Tibial artery (tissue), 4 donors: ENCODE measurements around the gene AP5M1.

Source experiments
- DNase-seq, 2 donors: peaks; one replicate each; pipeline ENCODE4 v3.0.0-alpha.2; 2019
- H3K27ac ChIP-seq, 2 donors: fragments of 200-600 bp; sonication (generic) in 1 of 2; 1 replicate in 1 of 2; 2 replicates in 1 of 2; pipeline ENCODE4 v1.5.1; 2018 to 2019; ENCODE audit warnings: mild to moderate bottlenecking in 1 of 2
- H3K27me3 ChIP-seq, 2 donors: fragments of 200-600 bp; sonication (generic) in 1 of 2; one replicate each; pipeline versions ENCODE4 v1.5.1 to v1.6.0; 2016 to 2019
- H3K36me3 ChIP-seq, 3 donors: fragments of 200-600 bp; sonication (generic) in 2 of 3; one replicate each; pipeline ENCODE4 v1.5.1; 2016 to 2019; ENCODE audit warnings: mild to moderate bottlenecking in 2 of 3
- H3K4me1 ChIP-seq, 4 donors: fragments of 200-600 bp; sonication (generic) in 2 of 4; 1 replicate in 3 of 4; 2 replicates in 1 of 4; pipeline ENCODE4 v1.5.1; 2016 to 2019
- H3K4me3 ChIP-seq, 2 donors: fragments of 200-600 bp; sonication (generic) in 1 of 2; 1 replicate in 1 of 2; 2 replicates in 1 of 2; pipeline ENCODE4 v1.5.1; 2018 to 2019; ENCODE audit warnings: mild to moderate bottlenecking in 2 of 2
- H3K9me3 ChIP-seq, 3 donors: fragments of 200-600 bp; sonication (generic) in 1 of 3; one replicate each; pipeline ENCODE4 v1.5.1; 2016 to 2019
- intact Hi-C: fragments of 100-400 bp; cut with DNase I; formaldehyde crosslinking; loops from one replicate; pipeline ENCODE4 v1.15.0; 2023; ENCODE audit warnings: low total_unique reads
- TF ChIP-seq, protein P1 (sequence below), 2 experiments: fragments of 200-600 bp in 1 of 2; fragments of 450-650 bp in 1 of 2; IDR thresholded peaks; one replicate each; pipeline ENCODE4 v1.5.1; 2017 to 2019; ENCODE audit warnings: antibody characterized with exemption in 2 of 2, mild to moderate bottlenecking in 1 of 2, moderate library complexity in 1 of 2

The AP5M1 gene

GRCh38 chr14:57259672-57260071 is 9.1 kb upstream of the AP5M1 start:
- TF ChIP-seq, protein P1, sequence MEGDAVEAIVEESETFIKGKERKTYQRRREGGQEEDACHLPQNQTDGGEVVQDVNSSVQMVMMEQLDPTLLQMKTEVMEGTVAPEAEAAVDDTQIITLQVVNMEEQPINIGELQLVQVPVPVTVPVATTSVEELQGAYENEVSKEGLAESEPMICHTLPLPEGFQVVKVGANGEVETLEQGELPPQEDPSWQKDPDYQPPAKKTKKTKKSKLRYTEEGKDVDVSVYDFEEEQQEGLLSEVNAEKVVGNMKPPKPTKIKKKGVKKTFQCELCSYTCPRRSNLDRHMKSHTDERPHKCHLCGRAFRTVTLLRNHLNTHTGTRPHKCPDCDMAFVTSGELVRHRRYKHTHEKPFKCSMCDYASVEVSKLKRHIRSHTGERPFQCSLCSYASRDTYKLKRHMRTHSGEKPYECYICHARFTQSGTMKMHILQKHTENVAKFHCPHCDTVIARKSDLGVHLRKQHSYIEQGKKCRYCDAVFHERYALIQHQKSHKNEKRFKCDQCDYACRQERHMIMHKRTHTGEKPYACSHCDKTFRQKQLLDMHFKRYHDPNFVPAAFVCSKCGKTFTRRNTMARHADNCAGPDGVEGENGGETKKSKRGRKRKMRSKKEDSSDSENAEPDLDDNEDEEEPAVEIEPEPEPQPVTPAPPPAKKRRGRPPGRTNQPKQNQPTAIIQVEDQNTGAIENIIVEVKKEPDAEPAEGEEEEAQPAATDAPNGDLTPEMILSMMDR (IDR thresholded peaks at IDR 0.05) = no peak
- peaks cover 0 to 8% (median 2%) of the 10 kb centered on the region in 4 donors for H3K4me1 ChIP-seq
- no peaks in the 10 kb centered on the region for H3K27me3 ChIP-seq
- no peak for DNase-seq
- intact Hi-C loops = loop anchor here (10.0 kb wide), 2 partner anchors 135 to 935 kb away; partner anchors contain the start of gene NAA30
- no peak overlapping the region for H3K27ac ChIP-seq
- H3K9me3 ChIP-seq = peaks cover 0 to 4% (median 0%) of the 10 kb centered on the region in 3 donors
- H3K36me3 ChIP-seq = no peaks in the 10 kb centered on the region
- no peak overlapping the region for H3K4me3 ChIP-seq

DNA sequence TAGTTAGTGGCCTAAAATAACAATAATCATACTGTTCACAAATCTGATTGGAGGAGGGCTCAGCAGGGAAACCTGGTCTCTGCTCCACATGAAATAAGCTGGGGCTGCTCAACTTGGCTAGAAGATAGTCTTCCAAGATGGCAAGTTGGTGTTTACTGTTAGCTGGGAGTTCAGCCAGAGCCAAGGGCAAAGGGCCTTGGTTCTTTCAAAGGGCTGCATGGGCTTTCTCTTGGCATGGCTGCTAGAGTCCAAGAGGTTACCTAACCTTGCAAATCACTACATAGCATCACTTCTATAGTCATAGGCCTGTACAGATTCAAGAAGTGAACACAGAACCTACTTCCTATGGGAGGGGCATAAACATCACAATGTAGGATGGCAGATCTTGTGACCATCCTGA is 7.2 kb upstream of the AP5M1 start:
- Histone ChIP-seq H3K9me3 (peaks cover 0 to 4% (median 0%) of the 10 kb centered on the region in 3 donors), H3K27me3 (no peaks in the 10 kb centered on the region), H3K4me1 (peaks cover 0 to 14% (median 5%) of the 10 kb centered on the region in 4 donors), H3K36me3 (no peaks in the 10 kb centered on the region), H3K4me3 (no peak overlapping the region), H3K27ac (no peak overlapping the region)
- TF ChIP-seq, protein P1 (IDR thresholded peaks at IDR 0.05) = no peak
- intact Hi-C loops = loop anchor here (10.0 kb wide), 2 partner anchors 133 to 933 kb away; partner anchors contain the start of gene NAA30
- no peak for DNase-seq

DNA sequence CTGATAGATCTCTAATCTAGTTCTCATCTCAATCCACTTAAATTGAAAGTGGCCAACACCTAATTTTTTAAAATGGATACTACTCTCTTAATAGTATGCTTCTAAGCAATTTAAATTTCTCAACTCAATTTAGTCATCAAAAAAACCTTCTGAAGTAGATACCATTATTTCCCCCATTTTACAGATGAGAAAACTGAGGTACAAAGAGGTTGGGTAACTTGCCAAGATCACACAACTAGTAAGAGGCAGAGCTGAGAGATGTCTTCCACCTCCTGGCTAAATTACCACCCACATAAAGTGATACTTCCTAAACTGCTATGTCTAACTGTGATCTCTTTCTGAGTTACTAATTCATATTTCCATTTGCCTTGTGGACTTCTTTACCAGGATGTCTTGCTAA is 6.7 kb upstream of the AP5M1 start:
- peaks cover 0 to 4% (median 0%) of the 10 kb centered on the region in 3 donors for H3K9me3 ChIP-seq
- H3K36me3 ChIP-seq = no peaks in the 10 kb centered on the region
- intact Hi-C loops = loop anchor here (10.0 kb wide), 2 partner anchors 133 to 933 kb away; partner anchors contain the start of gene NAA30
- no peaks in the 10 kb centered on the region for H3K27me3 ChIP-seq
- TF ChIP-seq, protein P1 (IDR thresholded peaks at IDR 0.05) = no peak
- H3K4me3 ChIP-seq = no peak overlapping the region
- H3K27ac ChIP-seq = no peak overlapping the region
- H3K4me1 ChIP-seq = peaks cover 0 to 19% (median 5%) of the 10 kb centered on the region in 4 donors
- no peak for DNase-seq

- no peaks in the 10 kb centered on the region for H3K27me3 ChIP-seq
- no peak for DNase-seq
- H3K9me3 ChIP-seq = no peaks in the 10 kb centered on the region
- H3K4me3 ChIP-seq = no peak overlapping the region
- intact Hi-C loops = loop anchor here (10.0 kb wide), 2 partner anchors 129 to 929 kb away; partner anchors contain the start of gene NAA30
- TF ChIP-seq, protein P1 (IDR thresholded peaks at IDR 0.05) = no peak
- peaks cover 0 to 43% (median 16%) of the 10 kb centered on the region in 4 donors for H3K4me1 ChIP-seq
- H3K27ac ChIP-seq = no peak overlapping the region
- H3K36me3 ChIP-seq = no peaks in the 10 kb centered on the region
Measured at GRCh38 chr14:57266065-57266464, 2.7 kb upstream of the AP5M1 start.

- Histone ChIP-seq H3K9me3 (no peaks in the 10 kb centered on the region), H3K4me3 (no peak overlapping the region), H3K4me1 (peaks cover 0 to 27% (median 12%) of the 10 kb centered on the region in 4 donors), H3K36me3 (peaks cover 5 to 16% (median 16%) of the 10 kb centered on the region in 3 donors), H3K27me3 (no peaks in the 10 kb centered on the region), H3K27ac (no peak overlapping the region)
- no peak for DNase-seq
- intact Hi-C loops = no loop called here
- TF ChIP-seq, protein P1 (IDR thresholded peaks at IDR 0.05) = no peak
Measured at GRCh38 chr14:57273236-57273635, 4.5 kb downstream of the AP5M1 start.
